Nucleus accumbens (tissue), 56 donors: Measurements from ENCODE around the gene OR52E4.

Source experiments
- DNase-seq, 56 donors: peaks; one replicate each; lab custom pipeline; 2025; lab: John Stamatoyannopoulos, UW

OR52E4 gene

GRCh38 chr11:5880329-5880728, at the start of gene OR52E4:
OR52E4 (plus strand) TSS chr11:5880629; CDS start chr11:5884293, 3,664 bp downstream.
- no peak for DNase-seq

- DNase-seq, result no peak
Measured at GRCh38 chr11:5831196-5831829, 49.1 kb upstream of the OR52E4 start.

- no peak for DNase-seq
Measured at GRCh38 chr11:5833446-5833845, 47.0 kb upstream of the OR52E4 start.

- no peak for DNase-seq
Measured at GRCh38 chr11:5837695-5838094, 42.7 kb upstream of the OR52E4 start.

GRCh38 chr11:5841797-5842196, 38.6 kb upstream of the OR52E4 start, which contains the start of gene OR52E6:
OR52E6 (minus strand) TSS chr11:5841897; CDS start chr11:5841897, 0 bp downstream.
- no peak for DNase-seq

- DNase-seq, result no peak
Measured at GRCh38 chr11:5846701-5847100, 33.7 kb upstream of the OR52E4 start.

- no peak for DNase-seq
Measured at GRCh38 chr11:5847711-5848110, 32.7 kb upstream of the OR52E4 start.

- DNase-seq, result no peak
Measured at GRCh38 chr11:5851002-5851401, 29.4 kb upstream of the OR52E4 start.

GRCh38 chr11:5857590-5857989, 22.8 kb upstream of the OR52E4 start, which contains the start of gene OR52E8:
OR52E8 (minus strand) TSS chr11:5857690; CDS start chr11:5857690, 0 bp downstream.
- DNase-seq, result no peak

- DNase-seq, result no peak
Measured at GRCh38 chr11:5865826-5866225, 14.6 kb upstream of the OR52E4 start.

GRCh38 chr11:5878564-5878963, 1.9 kb upstream of the OR52E4 start:
- DNase-seq, result no peak

- DNase-seq, result no peak
Measured at GRCh38 chr11:5881756-5882155, 1.3 kb downstream of the OR52E4 start.

GRCh38 chr11:5887172-5887571, 6.7 kb downstream of the OR52E4 start:
- no peak for DNase-seq

- no peak for DNase-seq
Measured at GRCh38 chr11:5887661-5888060, 7.2 kb downstream of the OR52E4 start.

GRCh38 chr11:5891216-5891800, 10.9 kb downstream of the OR52E4 start:
- DNase-seq, result no peak

GRCh38 chr11:5892908-5893307, 12.5 kb downstream of the OR52E4 start, which contains the start of gene OR52E5:
OR52E5 (plus strand) TSS chr11:5893208; CDS start chr11:5900777, 7,569 bp downstream.
- no peak for DNase-seq

- no peak for DNase-seq
Measured at GRCh38 chr11:5899534-5899933, 19.1 kb downstream of the OR52E4 start.

GRCh38 chr11:5910540-5910939, 30.1 kb downstream of the OR52E4 start:
- DNase-seq, result no peak

- DNase-seq, result no peak
Measured at GRCh38 chr11:5922749-5923426, 42.5 kb downstream of the OR52E4 start.

GRCh38 chr11:5923427-5923776, 43.0 kb downstream of the OR52E4 start:
- no peak for DNase-seq

- DNase-seq, result no peak
Measured at GRCh38 chr11:5923794-5924193, 43.4 kb downstream of the OR52E4 start.

GRCh38 chr11:5928271-5928670, 47.8 kb downstream of the OR52E4 start:
- DNase-seq, result no peak
